Fibroblast of lung (primary cell): ENCODE measurements around the gene SLC30A2. TPM values are rescaled to one million over a fixed set of nuclear protein-coding genes. Genes with fewer than 3 reads are reported as not detected.

Source experiments
- DNase-seq, 2 donors: peaks; one replicate each; pipeline versions ENCODE4 v3.0.0 to v3.0.0-alpha.2; 2010; ENCODE audit warnings: low read depth in 2 of 2
- H2AFZ ChIP-seq: 2 replicates; pipeline ENCODE4 v1.5.1; 2012; ENCODE audit warnings: low read length, control low read depth, inconsistent platforms
- H3K27ac ChIP-seq: 2 replicates; pipeline ENCODE4 v1.5.1; 2011; ENCODE audit warnings: low read length, control low read depth; ENCODE audit not compliant: insufficient read depth
- H3K27me3 ChIP-seq: 2 replicates; pipeline ENCODE4 v1.5.1; 2011; ENCODE audit warnings: mild to moderate bottlenecking, low read length; ENCODE audit not compliant: control insufficient read depth, insufficient read depth
- H3K36me3 ChIP-seq: 2 replicates; pipeline ENCODE4 v1.5.1; 2011; ENCODE audit warnings: low read length; ENCODE audit not compliant: control insufficient read depth, insufficient read depth
- H3K4me1 ChIP-seq: 2 replicates; pipeline ENCODE4 v1.5.1; 2011; ENCODE audit warnings: low read length; ENCODE audit not compliant: control insufficient read depth, insufficient read depth; ENCODE audit errors: extremely low read depth
- H3K4me2 ChIP-seq: 2 replicates; pipeline ENCODE4 v1.5.1; 2011; ENCODE audit warnings: low read length, control low read depth; ENCODE audit not compliant: insufficient read depth; ENCODE audit errors: extremely low read depth
- H3K4me3 ChIP-seq, 4 experiments: fragments of 200-600 bp in 1 of 4; sonication (generic) in 1 of 4; replicated peaks in 1 of 4; 2 replicates each; pipeline ENCODE4 v1.5.1; 2011 to 2016; ENCODE audit warnings: low read length in 4 of 4, low read depth in 3 of 4, mild to moderate bottlenecking in 3 of 4, control low read depth in 2 of 4, inconsistent platforms in 1 of 4, mixed read lengths in 1 of 4; ENCODE audit not compliant: insufficient read depth in 1 of 4; ENCODE audit errors: control extremely low read depth in 1 of 4
- H3K79me2 ChIP-seq: 2 replicates; pipeline ENCODE4 v1.5.1; 2012; ENCODE audit warnings: mild to moderate bottlenecking, low read length, inconsistent platforms; ENCODE audit not compliant: control insufficient read depth, insufficient read depth
- H3K9ac ChIP-seq: 2 replicates; pipeline ENCODE4 v1.5.1; 2011; ENCODE audit warnings: mild to moderate bottlenecking, low read length, control low read depth; ENCODE audit not compliant: insufficient read depth
- H3K9me3 ChIP-seq: 2 replicates; pipeline ENCODE4 v1.5.1; 2012; ENCODE audit warnings: low read depth, low read length; ENCODE audit not compliant: control insufficient read depth, insufficient read depth
- H4K20me1 ChIP-seq: 2 replicates; pipeline ENCODE4 v1.5.1; 2011; ENCODE audit warnings: low read length; ENCODE audit not compliant: control insufficient read depth, insufficient read depth; ENCODE audit errors: extremely low read depth
- EZH2 ChIP-seq: IDR thresholded peaks from 2 replicates; pipeline ENCODE4 v1.5.1; 2012; ENCODE audit warnings: low read length, control low read depth, mild to moderate bottlenecking; ENCODE audit errors: missing control alignments
- polyA plus RNA-seq, 2 donors: library from polyadenylated mRNA; depleted of rRNA in 1 of 2; stranded (reverse) in 1 of 2; unstranded in 1 of 2; fragments of >200 nt; gene quantifications; 2 replicates each; pipeline ENCODE4 v1.2.1, GENCODE V29; 2011 to 2012; ENCODE audit warnings: missing spikeins in 1 of 2
- total RNA-seq: library from RNA; depleted of rRNA; stranded (reverse); fragments of >200 nt; gene quantifications from 2 replicates; pipeline ENCODE4 v1.2.1, GENCODE V29; 2014
- TF ChIP-seq, protein P1 (sequence below), 2 donors: IDR thresholded peaks in 1 of 2; conservative IDR thresholded peaks in 1 of 2; 1 replicate in 1 of 2; 2 replicates in 1 of 2; pipeline ENCODE4 v1.5.1; 2011 to 2012; ENCODE audit warnings: low read length in 2 of 2, control low read depth in 1 of 2, inconsistent platforms in 1 of 2, low read depth in 1 of 2, mild to moderate bottlenecking in 1 of 2

SLC30A2 gene
- total and polyA plus RNA-seq, 2 donors (not counting 1 experiment from before 2014, with no cell fraction given): not detected

DNA sequence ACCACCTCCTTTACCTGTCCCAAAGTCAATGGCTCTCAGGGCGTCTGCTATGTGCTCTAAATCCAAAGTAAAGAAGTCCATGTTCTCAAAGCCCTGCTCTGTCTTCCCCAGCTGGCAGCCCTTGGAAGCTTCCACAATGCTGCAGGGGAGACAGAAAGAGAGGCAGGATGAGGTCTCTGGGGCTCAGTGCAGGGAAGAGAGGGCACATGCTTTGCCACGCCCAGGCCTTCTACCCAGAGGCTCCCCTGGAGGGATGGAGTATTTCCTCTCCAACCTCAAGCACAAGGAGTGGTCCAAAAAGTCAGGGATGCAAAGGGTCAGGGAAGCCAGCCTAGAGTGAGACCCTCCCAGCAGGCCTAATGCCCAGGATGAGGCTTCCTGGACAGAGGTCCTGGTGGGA, 11.3 kb upstream of the SLC30A2 start:
- Histone ChIP-seq H2AFZ (no peak overlapping the region), H3K9me3 (no peaks in the 10 kb centered on the region), H3K4me1 (no peaks in the 10 kb centered on the region), H3K4me3 (no peak overlapping the region), H3K27ac (no peak overlapping the region), H4K20me1 (peaks cover 2% of the 10 kb centered on the region), H3K79me2 (no peaks in the 10 kb centered on the region), H3K36me3 (no peaks in the 10 kb centered on the region), H3K4me2 (no peak overlapping the region), H3K27me3 (peaks cover 47% of the 10 kb centered on the region), H3K9ac (no peak overlapping the region)
- no peak for TF ChIP-seq EZH2
- TF ChIP-seq, protein P1, sequence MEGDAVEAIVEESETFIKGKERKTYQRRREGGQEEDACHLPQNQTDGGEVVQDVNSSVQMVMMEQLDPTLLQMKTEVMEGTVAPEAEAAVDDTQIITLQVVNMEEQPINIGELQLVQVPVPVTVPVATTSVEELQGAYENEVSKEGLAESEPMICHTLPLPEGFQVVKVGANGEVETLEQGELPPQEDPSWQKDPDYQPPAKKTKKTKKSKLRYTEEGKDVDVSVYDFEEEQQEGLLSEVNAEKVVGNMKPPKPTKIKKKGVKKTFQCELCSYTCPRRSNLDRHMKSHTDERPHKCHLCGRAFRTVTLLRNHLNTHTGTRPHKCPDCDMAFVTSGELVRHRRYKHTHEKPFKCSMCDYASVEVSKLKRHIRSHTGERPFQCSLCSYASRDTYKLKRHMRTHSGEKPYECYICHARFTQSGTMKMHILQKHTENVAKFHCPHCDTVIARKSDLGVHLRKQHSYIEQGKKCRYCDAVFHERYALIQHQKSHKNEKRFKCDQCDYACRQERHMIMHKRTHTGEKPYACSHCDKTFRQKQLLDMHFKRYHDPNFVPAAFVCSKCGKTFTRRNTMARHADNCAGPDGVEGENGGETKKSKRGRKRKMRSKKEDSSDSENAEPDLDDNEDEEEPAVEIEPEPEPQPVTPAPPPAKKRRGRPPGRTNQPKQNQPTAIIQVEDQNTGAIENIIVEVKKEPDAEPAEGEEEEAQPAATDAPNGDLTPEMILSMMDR (conservative IDR thresholded peaks at IDR 0.05 in 1 of 2, IDR thresholded peaks at IDR 0.05 in 1 of 2; ENCODE audit: low read depth in 1 of 2, low read length in 2 of 2): no peak
- no peak for DNase-seq

DNA sequence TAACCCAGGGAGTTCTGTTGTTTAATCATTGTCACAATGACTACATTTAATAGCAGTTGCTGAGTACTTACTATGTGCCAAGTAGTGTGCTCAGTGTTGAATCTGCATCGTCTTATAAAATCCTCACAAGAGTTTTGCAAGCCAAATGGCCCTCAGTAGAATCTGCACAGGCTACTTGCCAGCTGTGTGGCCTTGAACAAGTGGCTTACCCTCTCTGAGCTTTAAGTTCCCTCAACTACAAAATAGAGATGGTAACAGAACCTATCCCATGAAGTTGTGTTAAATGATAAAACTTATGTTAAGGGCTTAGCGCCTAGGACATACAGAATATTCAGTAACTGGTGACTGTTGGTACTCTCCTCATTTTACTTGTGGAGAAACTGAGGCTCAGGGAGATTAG, 9.1 kb upstream of the SLC30A2 start:
- Histone ChIP-seq H4K20me1 (peaks cover 2% of the 10 kb centered on the region), H3K36me3 (no peaks in the 10 kb centered on the region), H3K9ac (no peak overlapping the region), H3K9me3 (no peaks in the 10 kb centered on the region), H3K4me2 (no peak overlapping the region), H3K4me3 (no peak overlapping the region), H3K27ac (no peak overlapping the region), H3K4me1 (no peaks in the 10 kb centered on the region), H3K27me3 (peaks cover 51% of the 10 kb centered on the region), H3K79me2 (no peaks in the 10 kb centered on the region), H2AFZ (no peak overlapping the region)
- DNase-seq: no peak
- no peak for TF ChIP-seq EZH2
- TF ChIP-seq, protein P1 (conservative IDR thresholded peaks at IDR 0.05 in 1 of 2, IDR thresholded peaks at IDR 0.05 in 1 of 2; ENCODE audit: low read depth in 1 of 2, low read length in 2 of 2): no peak

DNA sequence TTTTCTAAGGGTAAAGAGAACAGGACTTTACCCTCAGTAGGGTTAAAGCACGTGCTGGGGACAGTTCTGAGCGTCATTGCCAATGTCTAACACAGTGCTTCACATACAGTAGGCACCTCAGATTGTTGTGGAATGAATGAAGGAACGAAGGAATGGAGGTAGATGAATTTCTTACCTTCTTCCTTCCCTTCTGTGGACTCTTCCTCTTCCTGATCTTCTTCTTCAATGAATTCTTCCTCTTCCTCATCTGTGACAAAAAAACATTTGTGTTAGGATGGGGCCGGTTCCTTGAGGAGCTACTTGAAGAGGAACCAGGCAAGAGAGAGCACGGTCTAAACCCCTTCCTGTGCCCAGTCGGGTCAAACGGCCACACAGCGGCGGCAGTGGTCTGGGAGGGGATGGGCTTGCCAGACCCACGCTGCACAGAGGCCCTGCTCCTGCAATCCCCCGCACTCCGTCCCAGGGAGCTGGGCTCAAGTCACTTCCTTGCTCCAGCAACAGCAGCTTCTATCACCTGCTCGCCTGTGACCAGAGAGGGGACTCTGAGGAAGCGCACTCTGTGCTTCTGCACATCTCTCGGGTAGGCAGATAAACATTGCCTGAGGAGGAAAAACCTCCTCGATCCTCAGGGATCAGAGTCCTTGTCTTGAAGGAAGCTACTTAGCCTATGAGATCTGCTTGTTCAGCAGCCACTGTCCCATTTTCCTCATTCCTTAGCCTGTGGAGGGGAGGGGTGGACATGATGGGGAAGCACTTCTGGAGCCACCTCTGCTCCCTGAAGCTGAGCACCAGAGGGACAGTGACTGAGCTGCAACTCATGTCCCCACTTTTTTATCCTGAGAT, 8.0 kb upstream of the SLC30A2 start:
- Histone ChIP-seq H3K79me2 (no peaks in the 10 kb centered on the region), H3K27ac (no peak overlapping the region), H3K4me3 (no peak overlapping the region), H2AFZ (no peak overlapping the region), H3K4me2 (no peak overlapping the region), H3K9ac (no peak overlapping the region), H3K9me3 (no peaks in the 10 kb centered on the region), H3K36me3 (no peaks in the 10 kb centered on the region), H3K4me1 (no peaks in the 10 kb centered on the region), H3K27me3 (peaks cover 55% of the 10 kb centered on the region), H4K20me1 (peaks cover 2% of the 10 kb centered on the region)
- TF ChIP-seq EZH2: peak; percentile 43
- TF ChIP-seq, protein P1 (conservative IDR thresholded peaks at IDR 0.05 in 1 of 2, IDR thresholded peaks at IDR 0.05 in 1 of 2; ENCODE audit: low read depth in 1 of 2, low read length in 2 of 2): no peak
- no peak for DNase-seq
